Activated CD4-positive, alpha-beta T cell treated with anti-CD3 and anti-CD28 coated beads, Interleukin-2, Interleukin-4, amounts not matched to agents 100 ng/mL and 50 ng/mL, durations not matched to agents 16 hours and 8 hours (primary cell): ENCODE results near the gene NTN4.
A peak's percentile ranks its signal among the peaks of the same experiment; 100 is the strongest.
"Not testable (repeated sequence)": the region's sequence is repeated elsewhere in the genome, so short reads cannot be mapped to it uniquely, and the experiment has no call there.

Experiments used
- DNase-seq: peaks from one replicate; pipeline ENCODE4 v3.0.0-alpha.2; 2020; ENCODE audit warnings: low spot score

The NTN4 gene

GRCh38 chr12:95710386-95710785 is 80.2 kb downstream of the NTN4 start:
- no peak for DNase-seq

GRCh38 chr12:95709152-95709551 is 81.4 kb downstream of the NTN4 start:
- no peak for DNase-seq

GRCh38 chr12:95705143-95705542 is 85.4 kb downstream of the NTN4 start:
- no peak for DNase-seq

GRCh38 chr12:95703986-95704385 is 86.6 kb downstream of the NTN4 start:
- DNase-seq: no peak

- no peak for DNase-seq
These were observed 88.7 kb downstream of the NTN4 start for GRCh38 chr12:95701722-95702418.

- no peak for DNase-seq
These were observed 89.3 kb downstream of the NTN4 start for GRCh38 chr12:95701275-95701674.

GRCh38 chr12:95700316-95700785 is 90.2 kb downstream of the NTN4 start:
- peak; percentile 27 for DNase-seq

GRCh38 chr12:95699579-95699978 is 91.0 kb downstream of the NTN4 start:
- DNase-seq: no peak

GRCh38 chr12:95694136-95694535 is 96.4 kb downstream of the NTN4 start:
- DNase-seq: no peak

- DNase-seq: no peak
These were observed 96.9 kb downstream of the NTN4 start for GRCh38 chr12:95693689-95694088.

GRCh38 chr12:95690861-95691635 is 99.5 kb downstream of the NTN4 start:
- no peak for DNase-seq

- DNase-seq: no peak
These were observed 102.6 kb downstream of the NTN4 start for GRCh38 chr12:95687937-95688336.

GRCh38 chr12:95683418-95683817 is 107.1 kb downstream of the NTN4 start:
- DNase-seq: no peak

- DNase-seq: no peak
These were observed 109.3 kb downstream of the NTN4 start for GRCh38 chr12:95681210-95681765.

- DNase-seq: no peak
These were observed 111.9 kb downstream of the NTN4 start for GRCh38 chr12:95678684-95679083.

- not testable (repeated sequence) for DNase-seq
These were observed 112.8 kb downstream of the NTN4 start for GRCh38 chr12:95677782-95678181.

- no peak for DNase-seq
These were observed 115.9 kb downstream of the NTN4 start for GRCh38 chr12:95674631-95675030.

GRCh38 chr12:95674163-95674562 is 116.4 kb downstream of the NTN4 start:
- no peak for DNase-seq

GRCh38 chr12:95673576-95673975 is 117.0 kb downstream of the NTN4 start:
- DNase-seq: no peak

- DNase-seq: no peak
These were observed 118.4 kb downstream of the NTN4 start for GRCh38 chr12:95672166-95672565.

- DNase-seq: no peak
These were observed 119.3 kb downstream of the NTN4 start for GRCh38 chr12:95671265-95671664.

GRCh38 chr12:95663525-95663924 is 127.0 kb downstream of the NTN4 start:
- DNase-seq: no peak

- DNase-seq: no peak
These were observed 129.2 kb downstream of the NTN4 start for GRCh38 chr12:95661360-95661759.
